HG02763 (cell line): ENCODE measurements around the gene EPHB3.

Experiments used
- ATAC-seq: cut with Tn5 transposase; IDR thresholded peaks from one replicate; pipeline ENCODE4 v1.9.1; 2021; ENCODE audit warnings: mild to moderate bottlenecking, moderate library complexity; ENCODE audit not compliant: unreplicated experiment

The EPHB3 gene

GRCh38 chr3:184578822-184579221 lies 17.2 kb downstream of the EPHB3 start:
- ATAC-seq: no peak

GRCh38 chr3:184579513-184579912 lies 17.9 kb downstream of the EPHB3 start:
- no peak for ATAC-seq

GRCh38 chr3:184580376-184580775 lies 18.8 kb downstream of the EPHB3 start:
- no peak for ATAC-seq

GRCh38 chr3:184581331-184581855 lies 19.8 kb downstream of the EPHB3 start:
- no peak for ATAC-seq

- no peak for ATAC-seq
Observed at GRCh38 chr3:184582646-184583577, 21.3 kb downstream of the EPHB3 start.

- no peak for ATAC-seq
Observed at GRCh38 chr3:184583578-184584451, 22.2 kb downstream of the EPHB3 start.

GRCh38 chr3:184584464-184584891 lies 22.9 kb downstream of the EPHB3 start:
- no peak for ATAC-seq

- ATAC-seq: no peak
Observed at GRCh38 chr3:184585545-184585944, 24.0 kb downstream of the EPHB3 start.

GRCh38 chr3:184586851-184587250 lies 25.3 kb downstream of the EPHB3 start:
- no peak for ATAC-seq

- ATAC-seq: no peak
Observed at GRCh38 chr3:184588776-184589175, 27.2 kb downstream of the EPHB3 start.

GRCh38 chr3:184590795-184591194 lies 29.2 kb downstream of the EPHB3 start:
- no peak for ATAC-seq

GRCh38 chr3:184591789-184592188 lies 30.2 kb downstream of the EPHB3 start:
- ATAC-seq: no peak

- ATAC-seq: no peak
Observed at GRCh38 chr3:184592371-184593219, 31.0 kb downstream of the EPHB3 start.

GRCh38 chr3:184593220-184593927 lies 31.8 kb downstream of the EPHB3 start:
- no peak for ATAC-seq

GRCh38 chr3:184593928-184594303 lies 32.3 kb downstream of the EPHB3 start:
- ATAC-seq: no peak

GRCh38 chr3:184594371-184595001 lies 32.9 kb downstream of the EPHB3 start:
- no peak for ATAC-seq

- ATAC-seq: no peak
Observed at GRCh38 chr3:184595726-184596125, 34.1 kb downstream of the EPHB3 start.

GRCh38 chr3:184596233-184596632 lies 34.6 kb downstream of the EPHB3 start:
- ATAC-seq: no peak

- no peak for ATAC-seq
Observed at GRCh38 chr3:184596886-184597575, 35.4 kb downstream of the EPHB3 start.
